Panc1 (cell line): ENCODE data around the gene CRELD1. TPM values are rescaled to one million over a fixed set of nuclear protein-coding genes. Genes with fewer than 3 reads are reported as not detected.

Experiments
- ATAC-seq: fragments of 200-7000 bp; cut with Tn5 transposase; 2 replicates; pipeline ENCODE4 v1.9.1; 2020; ENCODE audit warnings: mild to moderate bottlenecking, moderate library complexity
- BruUV-seq: library from RNA; stranded (reverse); fragments of 400-500 nt; replicated peaks from 2 replicates; lab custom pipeline; 2021; lab: Mats Ljungman, UMichigan
- CTCF ChIA-PET: fragments of 300-600 bp; sonication (Branson Sonifier 250); formaldehyde crosslinking; loops from one replicate; lab custom pipeline; 2022; ENCODE audit warnings: antibody characterized with exemption; lab: Charles Lee
- POLR2A ChIA-PET: fragments of 300-600 bp; sonication (Branson Sonifier 250); formaldehyde crosslinking; loops from one replicate; lab custom pipeline; 2022; ENCODE audit warnings: antibody characterized with exemption; lab: Charles Lee
- DNase-seq: peaks from one replicate; pipeline ENCODE4 v3.0.0-alpha.2; 2010; ENCODE audit warnings: low read depth, low spot score
- H3K27ac ChIP-seq: 2 replicates; pipeline ENCODE4 v1.5.1; 2011; ENCODE audit warnings: mild to moderate bottlenecking, low read length, inconsistent platforms
- H3K27me3 ChIP-seq: fragments of 200-500 bp; sonication (Bioruptor generic); 2 replicates; pipeline ENCODE4 v1.6.0; 2014; ENCODE audit warnings: low read length, inconsistent platforms; ENCODE audit not compliant: control insufficient read depth, insufficient read depth
- H3K36me3 ChIP-seq: fragments of 200-500 bp; sonication (Bioruptor generic); 2 replicates; pipeline ENCODE4 v1.5.1; 2014; ENCODE audit warnings: inconsistent platforms, mild to moderate bottlenecking, low read length, moderate library complexity; ENCODE audit not compliant: control insufficient read depth, insufficient read depth
- H3K4me1 ChIP-seq: 2 replicates; pipeline ENCODE4 v1.5.1; 2011; ENCODE audit warnings: inconsistent platforms, mild to moderate bottlenecking, low read length, moderate library complexity; ENCODE audit not compliant: control insufficient read depth, insufficient read depth
- H3K4me3 ChIP-seq, 2 experiments: 2 replicates each; pipeline ENCODE4 v1.5.1; 2011 to 2012; ENCODE audit warnings: low read depth in 2 of 2, low read length in 2 of 2, mild to moderate bottlenecking in 2 of 2, inconsistent platforms in 1 of 2, moderate library complexity in 1 of 2
- H3K9me3 ChIP-seq: fragments of 200-500 bp; sonication (Bioruptor generic); 2 replicates; pipeline ENCODE4 v1.5.1; 2014; ENCODE audit warnings: low read depth, mild to moderate bottlenecking, inconsistent platforms, low read length, moderate library complexity; ENCODE audit not compliant: control insufficient read depth, insufficient read depth
- POLR2AphosphoS5 ChIP-seq: IDR thresholded peaks from 2 replicates; pipeline ENCODE4 v1.6.1; 2012; ENCODE audit warnings: mild to moderate bottlenecking, low read depth, low read length, moderate library complexity
- REST ChIP-seq, 2 experiments: IDR thresholded peaks; 2 replicates each; pipeline ENCODE4 v1.6.1; 2011 to 2012; ENCODE audit warnings: low read depth in 2 of 2, control low read depth in 1 of 2, low read length in 1 of 2, mild to moderate bottlenecking in 1 of 2, moderate library complexity in 1 of 2; ENCODE audit not compliant: insufficient read depth in 1 of 2
- SIN3A ChIP-seq: IDR thresholded peaks from 2 replicates; pipeline ENCODE4 v1.6.1; 2012; ENCODE audit warnings: low read depth, mild to moderate bottlenecking, low read length, moderate library complexity, borderline replicate concordance; ENCODE audit not compliant: insufficient read depth
- TCF7L2 ChIP-seq: IDR thresholded peaks from 2 replicates; pipeline ENCODE4 v1.6.1; 2011; ENCODE audit warnings: mild to moderate bottlenecking, low read depth, low read length, inconsistent platforms
- in situ Hi-C: cut with HindIII; loops from 2 replicates; pipeline ENCODE4 v1.10.0; 2016; ENCODE audit warnings: low sequenced_read_pairs, low pct_unique_long_range_greater_than_20kb
- intact Hi-C: fragments of 100-400 bp; cut with micrococcal nuclease; formaldehyde crosslinking; loops from one replicate; pipeline ENCODE4 v1.10.0; 2022; ENCODE audit not compliant: unreplicated experiment
- total RNA-seq: library from RNA; stranded (reverse); gene quantifications from one replicate; pipeline ENCODE4 v1.2.1, GENCODE V29; 2021; ENCODE audit not compliant: unreplicated experiment
- TF ChIP-seq, protein P1 (sequence below): fragments of 450-650 bp; IDR thresholded peaks from 2 replicates; pipeline ENCODE4 v1.5.1; 2017; ENCODE audit warnings: mild to moderate bottlenecking

The CRELD1 gene
- total RNA-seq, 1 experiment from 2014 or later = 15.4 TPM

DNA sequence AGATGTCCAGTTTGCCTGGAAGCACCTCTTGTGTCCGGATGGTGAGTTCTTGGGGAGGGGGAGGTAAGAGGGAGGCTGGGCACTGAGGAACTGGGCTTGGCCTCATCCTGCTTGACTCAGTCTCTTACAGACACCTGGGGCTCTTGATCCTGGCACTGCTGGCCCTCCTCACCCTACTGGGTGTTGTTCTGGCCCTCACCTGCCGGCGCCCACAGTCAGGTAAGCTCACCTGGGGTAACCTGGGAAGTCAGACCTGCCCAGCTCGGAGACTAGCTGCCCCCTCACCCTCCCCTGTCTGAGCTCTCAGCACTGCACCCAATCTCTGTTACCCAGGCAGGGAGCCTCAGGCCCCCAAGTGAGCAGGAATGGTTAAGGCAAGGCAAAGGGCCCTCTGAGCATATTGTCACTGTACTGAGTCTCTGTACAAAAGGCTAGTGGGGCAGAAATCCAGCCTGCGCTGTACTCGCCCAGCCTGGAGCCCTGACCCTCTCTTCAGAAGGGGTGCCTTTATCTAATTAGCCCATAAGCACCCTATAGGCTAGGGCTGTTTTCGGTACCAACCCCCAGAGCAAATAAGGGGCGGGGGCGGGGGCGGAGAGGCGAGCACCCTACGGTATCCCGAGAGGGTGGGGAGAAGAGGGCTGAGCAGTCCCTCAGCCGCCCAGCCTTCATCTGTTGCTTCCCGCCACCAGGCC, 18.9 kb upstream of the CRELD1 start:
- Histone ChIP-seq H3K27me3 (no peaks in the 10 kb centered on the region), H3K9me3 (no peaks in the 10 kb centered on the region), H3K4me3 (peak overlapping the region; percentile 43 to 50), H3K4me1 (peaks cover 25% of the 10 kb centered on the region), H3K36me3 (no peaks in the 10 kb centered on the region), H3K27ac (peak overlapping the region; percentile 54; the same call in 1 of the 2 replicates)
- ATAC-seq (peak; percentile 20; the same call in 1 of the 2 replicates), DNase-seq (no peak)
- TF ChIP-seq SIN3A (no peak), TCF7L2 (no peak), REST (IDR thresholded peaks at IDR 0.05; ENCODE audit: insufficient read depth in 1 of 2, low read depth in 2 of 2, low read length in 1 of 2) (no peak), POLR2AphosphoS5 (no peak)
- TF ChIP-seq, protein P1, sequence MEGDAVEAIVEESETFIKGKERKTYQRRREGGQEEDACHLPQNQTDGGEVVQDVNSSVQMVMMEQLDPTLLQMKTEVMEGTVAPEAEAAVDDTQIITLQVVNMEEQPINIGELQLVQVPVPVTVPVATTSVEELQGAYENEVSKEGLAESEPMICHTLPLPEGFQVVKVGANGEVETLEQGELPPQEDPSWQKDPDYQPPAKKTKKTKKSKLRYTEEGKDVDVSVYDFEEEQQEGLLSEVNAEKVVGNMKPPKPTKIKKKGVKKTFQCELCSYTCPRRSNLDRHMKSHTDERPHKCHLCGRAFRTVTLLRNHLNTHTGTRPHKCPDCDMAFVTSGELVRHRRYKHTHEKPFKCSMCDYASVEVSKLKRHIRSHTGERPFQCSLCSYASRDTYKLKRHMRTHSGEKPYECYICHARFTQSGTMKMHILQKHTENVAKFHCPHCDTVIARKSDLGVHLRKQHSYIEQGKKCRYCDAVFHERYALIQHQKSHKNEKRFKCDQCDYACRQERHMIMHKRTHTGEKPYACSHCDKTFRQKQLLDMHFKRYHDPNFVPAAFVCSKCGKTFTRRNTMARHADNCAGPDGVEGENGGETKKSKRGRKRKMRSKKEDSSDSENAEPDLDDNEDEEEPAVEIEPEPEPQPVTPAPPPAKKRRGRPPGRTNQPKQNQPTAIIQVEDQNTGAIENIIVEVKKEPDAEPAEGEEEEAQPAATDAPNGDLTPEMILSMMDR = no peak
- ChIA-PET CTCF (no interaction called here), POLR2A (interaction anchor here (0.6 kb wide), 1 partner anchor 24 kb away, joined by 7 read pairs; no protein-coding TSS in a partner anchor)
- in situ Hi-C loops (no loop called here), intact Hi-C loops (no loop called here)
- no TSS peak for BruUV-seq

- no TSS peak for BruUV-seq
- no peaks in the 10 kb centered on the region for H3K9me3 ChIP-seq
- H3K27me3 ChIP-seq = no peaks in the 10 kb centered on the region
- H3K4me3 ChIP-seq = peak overlapping the region; percentile 43 to 50
- DNase-seq = no peak
- CTCF ChIA-PET = interaction anchor here (0.6 kb wide), 2 partner anchors 15 to 32 kb away, joined by 5 to 11 read pairs; no protein-coding TSS in a partner anchor
- TF ChIP-seq, protein P1 = no peak; the same call in 1 of the 2 replicates
- no peak for TF ChIP-seq POLR2AphosphoS5
- TF ChIP-seq SIN3A = no peak
- TF ChIP-seq TCF7L2 = no peak
- no peak for TF ChIP-seq REST (IDR thresholded peaks at IDR 0.05; ENCODE audit: insufficient read depth in 1 of 2, low read depth in 2 of 2, low read length in 1 of 2)
- peaks cover 25% of the 10 kb centered on the region for H3K4me1 ChIP-seq
- peak overlapping the region; percentile 85 for H3K27ac ChIP-seq
- intact Hi-C loops = no loop called here
- POLR2A ChIA-PET = no interaction called here
- no peaks in the 10 kb centered on the region for H3K36me3 ChIP-seq
- in situ Hi-C loops = no loop called here
- ATAC-seq = peak; percentile 74
Measured at GRCh38 chr3:9915254-9916141, 18.1 kb upstream of the CRELD1 start.
